Femur (tissue), 1 donor: Measurements from ENCODE around the gene ABCA5.
"Not testable (repeated sequence)": the region's sequence is repeated elsewhere in the genome, so short reads cannot be mapped to it uniquely, and the experiment has no call there.

Source experiments
- DNase-seq: peaks from one replicate; pipeline ENCODE4 v3.0.0-alpha.2; 2017

Gene ABCA5

DNA sequence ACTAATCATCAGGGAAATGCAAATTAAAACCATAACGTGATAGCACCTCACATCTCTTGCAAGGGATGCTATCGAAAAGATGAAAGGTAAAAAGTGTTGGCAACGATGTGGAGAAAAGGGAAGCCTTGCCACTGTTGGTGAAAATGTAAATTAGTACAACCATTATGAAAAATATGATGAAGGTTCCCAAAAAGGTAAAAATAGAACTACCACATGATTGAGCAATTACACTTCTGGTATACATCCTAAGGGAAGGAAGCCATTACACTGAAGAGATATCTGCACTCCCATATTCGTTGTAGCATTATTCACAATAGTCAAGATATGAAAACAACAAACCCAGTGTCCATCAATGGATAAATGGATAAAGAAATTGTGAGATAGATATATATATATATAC lies 119.8 kb downstream of the ABCA5 start:
- DNase-seq: no peak

- DNase-seq: no peak
These were observed 128.7 kb downstream of the ABCA5 start for GRCh38 chr17:69198238-69198637.

GRCh38 chr17:69196105-69196653 lies 130.8 kb downstream of the ABCA5 start:
- DNase-seq: not testable (repeated sequence)
